ENCODE results near the gene DLX1.
"Not testable (repeated sequence)": the region's sequence is repeated elsewhere in the genome, so short reads cannot be mapped to it uniquely, and the experiment has no call there.

The DLX1 gene

DNA sequence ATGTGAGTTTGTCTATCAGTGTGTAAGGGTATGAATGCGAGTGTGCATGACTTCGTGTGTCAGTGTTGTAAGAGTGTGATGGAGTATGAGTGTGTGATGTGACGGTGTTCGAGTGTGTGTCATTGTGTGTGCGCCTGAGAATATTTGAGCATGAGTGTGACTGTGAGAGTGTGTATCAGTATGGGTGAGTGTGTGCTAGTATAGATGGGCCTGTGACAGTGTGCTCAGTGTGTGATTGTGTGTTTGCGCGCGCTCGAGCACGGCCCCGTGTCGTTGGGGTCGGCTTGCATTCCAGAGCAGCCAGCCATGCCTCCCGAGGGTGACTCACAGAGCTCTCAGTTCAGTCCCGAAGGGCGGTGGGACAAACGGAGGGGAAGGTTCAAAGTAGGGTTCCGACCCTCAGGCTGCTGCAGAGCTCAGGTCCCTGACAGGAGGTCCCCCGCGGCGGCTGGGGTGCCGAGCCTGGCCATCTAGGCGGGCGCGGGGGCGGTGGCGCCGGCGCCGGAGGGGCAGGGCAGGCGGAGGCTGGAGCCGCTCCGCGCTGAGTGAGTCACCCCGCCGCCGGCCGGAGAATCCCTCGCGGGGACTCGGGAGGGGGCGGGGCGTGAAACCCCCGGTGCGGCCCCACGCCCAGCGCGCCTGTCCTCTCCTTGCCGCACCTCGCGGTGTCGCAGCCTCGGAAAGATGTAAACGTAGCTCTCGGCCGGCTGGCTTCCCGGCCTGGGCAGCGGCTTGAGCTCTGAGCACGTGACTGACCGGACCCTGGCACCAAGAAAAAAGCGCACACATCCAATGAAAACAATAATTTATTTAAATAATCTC is 13.6 kb downstream of the DLX1 start:
- peak; percentile 92 for DNase-seq (ENCODE audit: low read depth)

DNA sequence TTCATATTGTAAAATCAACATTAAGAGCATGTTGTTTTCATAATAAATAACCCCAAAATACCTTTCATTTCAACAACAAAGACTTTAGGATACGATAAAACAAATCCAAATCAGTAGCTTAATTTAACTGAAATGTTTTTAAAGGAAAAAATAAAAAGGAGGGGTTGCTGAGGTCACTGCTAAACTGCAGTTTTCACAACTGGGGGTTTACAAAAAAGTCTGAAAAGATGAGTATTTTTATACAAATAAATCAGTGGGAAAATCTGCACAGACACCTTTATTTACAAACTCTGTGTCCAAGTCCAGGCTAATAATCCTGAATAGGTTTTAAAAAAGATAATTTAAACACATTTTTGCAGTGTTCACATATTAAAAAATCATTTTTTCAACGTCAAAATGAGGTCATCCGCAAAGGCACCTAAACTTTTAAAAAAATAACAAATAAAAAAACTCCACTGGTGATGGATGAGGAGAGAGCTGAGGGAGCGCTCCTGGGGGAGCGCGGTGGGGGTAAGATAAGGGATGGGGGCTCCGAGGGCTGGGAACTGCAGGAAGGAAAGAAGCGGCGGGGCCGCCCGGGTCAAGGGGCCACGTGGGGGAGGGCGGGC is 14.3 kb downstream of the DLX1 start:
- no peak for DNase-seq (ENCODE audit: low read depth)

DNA sequence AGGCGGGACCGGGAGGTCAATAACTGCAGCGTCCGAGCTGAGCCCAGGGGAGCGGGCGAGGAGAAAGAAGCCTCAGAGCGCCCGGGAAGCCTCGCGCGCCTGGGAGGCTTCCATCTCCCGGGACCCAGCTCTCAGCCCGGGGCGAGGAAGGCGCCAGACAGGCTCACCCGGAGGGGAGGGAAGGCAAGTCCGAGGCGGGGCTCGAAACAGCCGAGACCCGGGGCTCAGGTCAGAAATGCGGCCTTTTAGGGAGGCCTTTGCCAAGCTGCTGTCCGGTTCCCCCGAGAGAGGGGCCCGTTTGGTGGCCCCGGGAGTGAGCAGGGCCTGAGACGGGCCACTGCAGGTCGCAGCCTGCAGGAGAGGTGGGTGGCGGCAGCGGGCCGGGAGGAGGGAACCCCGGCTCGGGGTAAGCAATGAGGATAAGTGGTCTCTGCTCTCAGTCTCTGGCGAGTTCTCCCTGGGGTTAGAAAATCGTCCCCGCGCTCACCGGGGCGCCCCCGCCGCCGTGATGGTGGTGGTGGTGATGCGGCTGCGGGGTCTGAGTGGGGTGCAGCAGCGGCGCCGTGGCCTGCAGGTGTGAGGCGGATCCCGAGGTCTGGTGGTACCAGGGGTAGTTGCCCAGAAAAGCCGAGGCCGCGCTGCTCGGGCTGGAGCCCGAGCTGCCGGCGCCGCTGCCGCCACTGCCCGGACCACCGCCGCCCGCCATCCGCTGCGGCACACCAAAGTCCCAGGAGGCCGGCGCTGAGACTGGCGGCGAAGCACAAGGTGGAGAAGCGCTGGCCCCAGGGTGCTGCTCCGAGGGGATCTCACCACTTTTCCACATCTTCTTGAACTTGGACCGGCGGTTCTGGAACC is 15.0 kb downstream of the DLX1 start:
- DNase-seq (ENCODE audit: low read depth): no peak

DNA sequence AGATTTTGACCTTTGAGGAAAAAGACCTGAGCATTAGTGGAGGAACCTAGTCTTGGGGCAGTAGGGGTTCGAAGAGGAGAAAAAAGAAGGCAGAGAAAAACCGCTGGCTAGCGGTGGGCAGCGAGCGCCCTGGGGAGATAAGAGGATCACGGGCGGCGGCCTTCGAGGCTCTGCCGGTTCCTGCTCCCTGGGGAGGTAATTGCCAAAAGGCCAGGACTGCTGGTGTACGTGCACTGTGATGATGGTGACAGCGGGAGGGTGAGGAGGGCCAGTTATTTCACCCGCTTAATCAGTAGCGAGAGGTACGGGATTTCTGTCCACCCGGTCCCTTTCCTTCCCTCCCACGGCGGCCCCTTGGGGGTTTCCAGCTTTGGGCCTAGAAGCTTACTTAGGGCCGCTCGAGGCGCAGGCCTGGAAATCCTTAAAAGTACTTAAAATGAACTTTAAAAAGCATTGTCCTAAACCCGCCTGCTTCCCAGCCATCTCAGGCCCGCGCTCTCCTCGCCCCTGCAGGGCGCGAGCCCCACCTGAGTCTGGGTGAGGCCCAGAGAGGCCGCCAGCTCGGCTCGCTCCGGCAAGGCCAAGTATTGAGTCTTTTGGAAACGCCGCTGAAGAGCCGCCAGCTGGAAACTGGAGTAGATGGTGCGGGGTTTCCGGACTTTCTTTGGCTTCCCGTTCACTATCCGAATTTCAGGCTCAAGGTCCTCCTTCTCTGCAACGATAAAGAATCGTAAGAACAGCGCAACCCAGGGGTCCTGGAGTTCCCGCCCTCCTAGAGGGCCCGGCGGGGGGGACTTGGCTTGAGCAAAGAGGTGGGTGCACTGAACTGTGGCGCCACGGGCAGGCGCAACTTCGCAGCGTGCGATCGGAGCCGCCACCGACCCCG is 15.9 kb downstream of the DLX1 start:
- DNase-seq (ENCODE audit: low read depth): no peak

DNA sequence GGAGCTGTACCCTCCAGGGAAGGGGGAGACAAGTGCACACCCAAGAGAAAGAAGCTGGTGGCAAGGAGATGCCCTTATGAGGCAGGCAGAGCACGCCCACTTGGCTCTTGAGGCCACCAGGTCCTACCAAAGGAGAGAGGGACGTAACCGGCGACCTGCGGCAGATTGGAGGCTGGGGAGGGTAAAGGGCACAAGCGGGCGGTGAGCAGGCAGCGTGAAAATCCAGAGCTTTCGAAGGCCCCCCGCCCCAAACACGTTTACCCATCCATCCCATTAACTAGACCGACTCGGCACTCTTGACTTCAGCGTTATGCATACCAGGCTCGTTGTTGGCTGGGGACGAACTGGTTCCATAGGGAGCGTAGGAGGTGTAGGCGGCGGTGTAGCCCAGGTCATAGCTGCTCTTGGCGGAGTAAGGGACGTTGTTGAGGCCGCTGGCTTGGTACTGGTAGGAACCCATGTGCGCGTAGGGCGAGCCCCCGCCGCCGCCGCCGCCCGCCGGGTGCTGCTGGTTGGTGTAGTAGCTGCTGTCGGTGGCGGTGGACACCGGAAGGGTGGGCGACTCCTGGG is 16.6 kb downstream of the DLX1 start:
- DNase-seq (ENCODE audit: low read depth): no peak

DNA sequence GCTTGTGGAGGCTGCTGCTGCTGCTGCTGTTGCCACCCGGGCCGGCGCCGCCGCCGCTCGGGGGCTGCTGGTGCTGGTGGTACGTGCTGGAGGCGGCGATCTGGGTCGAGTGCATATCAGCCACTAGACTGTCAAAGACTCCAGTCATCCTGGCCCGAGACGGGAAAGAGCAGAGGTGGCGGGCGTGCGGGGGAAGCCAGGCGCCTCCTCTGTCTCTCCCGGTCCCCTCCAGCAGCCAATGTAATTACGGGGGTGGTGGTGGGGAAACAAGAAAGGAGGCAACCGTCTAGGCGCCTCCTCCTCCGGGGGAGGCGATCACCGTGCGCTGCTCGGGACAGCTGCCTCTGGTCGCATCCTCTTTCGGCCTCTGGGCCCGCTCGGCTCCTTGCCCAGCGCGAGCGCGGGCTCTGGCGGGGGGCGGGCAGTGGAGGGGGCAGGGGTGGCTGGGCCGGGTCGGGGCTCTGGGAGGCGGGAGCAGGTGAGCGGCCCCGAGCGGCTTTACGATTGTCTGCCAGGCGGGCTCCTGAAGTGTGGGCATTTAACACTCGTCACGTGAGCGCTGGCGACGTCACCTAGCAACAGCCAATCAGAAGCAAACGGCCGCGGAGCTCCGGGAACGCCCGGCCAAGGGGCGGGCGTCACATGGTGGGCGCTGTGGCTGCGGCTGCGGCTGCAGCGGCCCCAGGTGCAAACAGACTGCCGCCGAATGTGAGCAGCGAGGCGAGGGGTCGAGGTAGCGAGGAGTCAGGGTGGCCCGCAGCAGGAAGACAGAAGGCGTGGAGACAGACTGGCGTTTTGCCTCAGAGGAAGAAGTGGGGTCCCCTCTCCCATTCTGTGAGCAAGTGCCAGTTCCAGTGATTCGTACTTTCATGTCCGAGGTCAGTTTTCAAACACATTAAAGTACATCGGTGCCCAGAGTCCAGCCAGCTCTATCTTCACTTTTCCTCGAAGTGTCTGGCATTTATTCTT is 17.4 kb downstream of the DLX1 start, which contains the start of gene DLX2:
DLX2 (minus strand) TSS at position 510 of the 969 bp plus-strand sequence; CDS start at position 148, 362 bp downstream.
- peak; percentile 97 for DNase-seq (ENCODE audit: low read depth)

DNA sequence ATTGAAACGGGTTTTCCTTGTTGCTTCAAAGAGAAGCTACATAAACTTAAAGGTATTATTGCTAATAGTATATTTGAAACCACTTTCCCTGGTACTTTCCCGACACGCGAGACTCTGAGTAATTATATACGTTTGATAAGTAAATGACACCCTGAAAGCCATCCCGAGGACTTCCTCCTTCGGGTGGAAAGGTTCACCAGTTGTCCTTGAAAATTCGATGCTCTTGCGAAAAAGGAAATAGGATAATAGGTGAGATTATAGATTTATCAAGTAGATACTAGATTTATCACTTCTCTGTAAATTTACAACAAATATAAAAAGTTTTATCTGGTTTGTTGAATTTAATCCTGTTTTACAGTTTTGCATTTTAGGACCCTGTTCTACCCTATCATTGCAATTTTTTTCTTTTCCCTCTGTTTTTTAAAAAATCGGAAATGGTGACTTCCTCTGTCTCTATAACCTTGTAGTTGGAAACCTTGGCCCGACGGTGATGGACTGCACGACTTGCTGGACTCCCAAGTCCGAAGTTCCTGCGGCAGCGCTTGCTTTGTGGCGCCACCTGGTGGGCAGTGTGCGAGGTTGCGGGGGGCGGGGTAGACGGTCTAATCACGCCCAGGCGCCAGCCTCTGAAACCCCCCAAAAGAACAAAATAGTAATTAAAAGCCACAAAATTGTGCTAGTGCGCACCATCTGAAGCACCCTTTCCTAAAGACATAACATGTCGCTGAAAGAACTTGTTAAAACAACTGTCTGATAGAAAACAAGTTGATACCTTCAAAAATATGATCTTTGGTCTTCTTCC is 18.4 kb downstream of the DLX1 start:
- peak; percentile 92 for DNase-seq (ENCODE audit: low read depth)

DNA sequence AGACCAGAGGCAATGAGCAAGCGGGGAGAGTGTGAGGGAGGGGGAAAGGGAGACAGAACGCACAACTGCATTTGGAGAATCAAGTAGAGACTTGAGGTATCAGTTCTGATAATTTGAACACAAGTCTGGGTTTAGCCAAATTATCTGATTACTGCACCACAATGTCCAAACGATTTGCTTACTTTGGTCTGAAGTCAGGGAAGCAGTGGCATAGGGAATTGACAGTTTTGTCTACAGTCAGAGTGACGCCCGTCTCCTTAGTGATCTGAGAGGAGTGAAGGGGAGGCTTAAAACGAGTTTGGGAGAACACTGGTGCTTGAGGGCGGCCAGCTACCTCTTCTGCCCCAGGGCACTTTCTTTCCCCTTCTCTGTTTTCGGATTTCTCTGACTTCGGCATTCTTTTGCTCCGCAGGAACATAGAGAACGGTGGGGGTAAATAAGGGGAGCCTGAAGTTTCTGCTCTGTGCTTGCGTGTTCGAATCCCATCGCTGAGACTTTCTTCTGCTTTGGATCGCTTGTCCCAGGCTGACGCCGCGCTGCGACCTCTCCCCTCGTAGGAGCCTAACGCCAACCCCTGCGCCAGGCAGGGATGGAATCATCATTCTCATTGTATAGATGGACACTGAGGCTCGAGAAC is 20.3 kb downstream of the DLX1 start:
- no peak for DNase-seq (ENCODE audit: low read depth)

DNA sequence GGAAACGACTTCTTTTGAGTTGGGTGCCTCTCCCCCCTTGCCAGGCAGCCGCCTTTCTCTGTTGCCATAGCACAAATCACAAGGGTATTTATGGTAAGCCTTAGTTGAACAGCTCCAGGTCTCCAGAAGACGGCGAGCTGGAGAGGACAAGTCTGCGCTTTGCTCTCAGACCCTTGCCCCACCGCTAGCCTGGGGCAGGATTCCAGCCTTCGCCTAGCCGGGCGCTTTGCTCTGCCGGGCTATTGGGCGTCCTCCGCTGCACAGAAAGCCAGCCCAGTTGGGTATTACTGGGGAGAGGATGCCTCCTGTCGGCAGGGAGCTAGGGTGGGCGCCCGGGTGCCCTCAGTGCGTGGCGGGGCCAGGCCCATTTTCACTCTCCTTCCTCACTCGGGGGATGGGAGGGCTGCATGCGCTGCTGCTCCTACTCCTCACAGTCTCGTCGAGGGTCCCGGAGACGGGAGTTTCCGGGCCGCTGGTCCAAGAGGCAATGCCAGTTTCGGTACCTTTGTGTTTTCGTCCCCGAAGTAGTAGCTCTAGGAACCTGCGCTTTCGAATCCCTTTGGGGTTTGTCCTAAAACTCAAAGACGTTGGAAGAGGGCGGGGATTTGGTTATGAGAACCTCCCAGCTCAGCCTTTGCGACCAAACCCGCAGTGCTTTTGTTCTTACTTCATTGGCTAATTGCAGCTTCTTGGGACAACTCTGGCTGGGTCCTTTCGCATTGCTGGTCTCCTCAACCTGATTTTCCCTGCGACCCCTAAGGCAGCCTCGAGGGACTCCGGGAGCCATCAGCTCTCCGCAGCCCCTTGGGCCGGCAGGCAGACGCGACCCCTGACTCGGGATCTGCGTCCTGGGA is 21.0 kb downstream of the DLX1 start:
- DNase-seq (ENCODE audit: low read depth): peak; percentile 77

DNA sequence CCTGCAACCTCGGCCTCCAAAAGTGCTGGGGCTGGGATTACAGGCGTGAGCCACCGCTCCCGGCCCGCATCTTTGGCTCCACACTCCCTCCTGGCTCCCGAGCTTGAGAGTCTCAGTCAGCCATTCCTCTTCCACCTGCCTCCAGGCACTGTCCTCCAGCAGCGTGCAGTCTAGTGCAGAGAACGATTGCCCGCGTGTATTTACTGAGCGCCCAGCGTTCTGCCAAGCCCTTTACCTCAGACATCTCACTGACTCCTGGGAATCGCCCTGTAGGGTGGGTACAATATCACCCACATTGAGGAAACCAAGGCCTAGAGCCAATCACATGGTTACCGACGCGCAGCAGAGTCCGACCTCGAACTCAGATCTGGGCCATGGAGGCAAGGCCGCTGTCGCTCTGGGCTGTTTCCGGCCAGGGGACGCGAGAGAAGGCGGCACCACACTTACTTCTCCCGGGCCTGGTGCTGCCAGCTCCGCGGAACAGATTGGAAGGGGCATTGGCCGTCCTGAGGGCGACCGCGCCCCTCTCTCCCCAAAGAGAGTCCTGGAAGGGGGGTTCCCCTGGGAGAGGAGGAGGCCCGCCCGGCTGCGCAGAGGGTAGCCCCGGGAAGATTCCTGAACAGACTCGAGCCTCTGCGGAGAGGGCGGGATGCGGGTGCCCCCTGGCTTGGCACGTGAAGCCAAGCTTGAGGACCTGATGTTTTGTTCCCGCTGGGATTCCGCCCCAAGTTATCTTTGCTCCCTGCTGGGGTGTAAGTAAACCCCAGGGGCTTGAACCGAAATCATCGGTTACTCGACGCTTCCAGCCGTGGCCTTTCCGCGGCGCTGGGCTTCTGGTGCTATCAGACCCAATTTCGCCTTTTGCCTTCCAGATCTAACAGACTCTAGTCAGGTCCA is 22.6 kb downstream of the DLX1 start:
- no peak for DNase-seq (ENCODE audit: low read depth)

DNA sequence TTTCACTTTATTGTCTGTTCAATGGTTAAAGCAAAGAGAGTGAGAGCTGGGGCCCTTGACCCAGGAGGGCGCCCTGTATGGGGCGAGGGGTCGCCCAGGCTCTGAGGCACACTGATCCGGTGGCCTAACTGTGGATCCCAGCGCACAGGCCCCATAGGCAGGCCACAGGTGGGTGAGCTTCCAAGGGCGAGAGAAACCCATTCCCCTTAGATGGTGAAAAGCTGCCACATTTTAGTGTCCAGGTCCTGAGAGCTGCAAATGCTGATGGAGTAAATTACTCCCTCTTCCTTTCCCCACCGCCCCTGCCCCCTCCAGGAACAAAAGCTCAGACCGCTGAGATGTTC is 23.3 kb downstream of the DLX1 start:
- no peak for DNase-seq (ENCODE audit: low read depth)

DNA sequence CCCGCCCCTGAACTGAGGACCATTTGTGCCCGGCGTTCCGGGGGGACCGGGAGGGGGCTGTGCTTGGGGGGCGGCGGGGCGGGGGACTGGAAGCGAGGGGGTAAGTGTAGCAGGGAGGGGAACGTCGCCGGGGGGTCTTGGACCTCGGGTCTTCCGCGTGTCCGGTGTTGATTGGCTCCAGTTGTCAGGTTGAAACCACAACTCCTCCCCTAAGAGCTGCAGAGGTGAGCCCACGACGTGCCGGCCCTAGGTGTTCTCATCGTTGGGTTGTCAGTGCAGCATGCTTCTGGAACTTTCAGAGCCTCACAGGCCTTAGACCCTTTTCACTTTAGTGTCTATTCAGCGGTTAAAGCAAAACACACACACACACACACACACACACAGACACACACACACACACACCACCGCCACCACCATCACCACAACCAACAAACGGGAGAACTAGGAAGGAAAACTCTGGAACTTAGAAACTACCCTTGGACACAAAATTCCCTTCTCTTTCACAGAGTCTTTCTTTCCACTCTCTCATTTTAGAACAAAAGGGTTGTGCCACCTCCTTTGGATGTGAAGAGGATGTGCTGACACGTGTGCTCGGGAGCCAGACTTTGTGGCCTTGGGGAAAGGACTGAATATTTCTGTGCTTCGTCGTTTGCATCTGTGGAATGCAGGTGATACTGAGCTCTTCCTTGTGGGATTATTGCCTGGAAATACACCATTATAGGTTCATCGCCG is 24.1 kb downstream of the DLX1 start:
- no peak for DNase-seq (ENCODE audit: low read depth)

DNA sequence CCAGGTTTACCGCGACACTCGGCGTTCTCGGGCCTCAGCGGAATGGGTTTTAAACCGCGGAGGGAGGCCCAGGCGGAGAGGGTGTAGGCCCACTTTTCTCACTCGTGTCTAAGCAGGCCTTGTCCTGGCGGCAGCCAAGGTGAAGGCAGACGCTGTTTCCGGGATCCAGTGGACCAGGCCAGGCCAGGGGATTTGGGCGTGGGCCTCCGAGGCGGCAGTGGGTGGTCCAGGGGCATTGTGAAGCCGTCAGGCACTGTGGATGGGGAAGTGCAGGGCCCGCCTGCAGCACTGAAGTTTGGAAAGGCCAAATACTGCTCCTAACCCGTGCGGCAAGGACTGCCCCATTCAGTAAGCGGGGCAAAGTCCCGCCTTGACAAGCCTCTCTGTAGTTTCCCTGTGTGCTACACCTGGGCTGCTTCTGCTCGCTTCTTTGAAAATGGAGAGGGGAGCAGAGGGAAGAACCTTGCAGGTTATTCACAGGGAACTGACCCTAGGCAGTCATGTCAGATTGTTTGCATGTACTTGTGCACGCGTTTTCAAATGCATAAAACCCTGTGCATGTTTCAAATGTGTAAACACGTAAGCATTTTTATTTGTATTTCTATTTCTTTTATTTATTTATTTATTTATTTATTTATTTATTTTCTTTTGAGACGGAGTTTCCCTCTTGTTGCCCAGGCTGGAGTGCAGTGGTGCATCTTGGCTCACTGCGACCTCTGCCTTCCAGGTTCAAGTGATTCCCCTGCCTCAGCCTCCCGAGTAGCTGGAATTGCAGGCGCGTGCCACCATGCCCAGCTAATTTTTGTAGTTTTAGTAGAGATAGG is 24.9 kb downstream of the DLX1 start:
- DNase-seq (ENCODE audit: low read depth): no peak

DNA sequence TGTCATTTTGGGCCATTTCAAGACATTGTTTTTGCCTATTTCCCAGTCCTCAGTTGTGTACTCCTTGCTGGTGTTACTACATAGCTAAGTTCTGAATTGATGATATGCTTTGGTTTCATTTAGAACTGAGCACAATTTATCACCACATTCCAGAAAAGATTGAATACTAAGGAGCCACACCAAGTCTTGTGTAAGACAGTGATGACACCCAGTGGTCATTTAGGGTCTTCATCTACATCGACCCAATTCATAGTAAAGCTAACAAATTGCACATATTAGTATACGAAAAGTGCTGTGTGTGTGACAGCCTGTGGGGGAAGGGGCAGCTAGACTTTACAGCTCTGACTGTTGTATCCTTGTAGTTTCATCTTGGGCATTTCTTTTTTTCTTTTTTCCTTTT is 28.3 kb downstream of the DLX1 start:
- DNase-seq (ENCODE audit: low read depth): peak; percentile 74

DNA sequence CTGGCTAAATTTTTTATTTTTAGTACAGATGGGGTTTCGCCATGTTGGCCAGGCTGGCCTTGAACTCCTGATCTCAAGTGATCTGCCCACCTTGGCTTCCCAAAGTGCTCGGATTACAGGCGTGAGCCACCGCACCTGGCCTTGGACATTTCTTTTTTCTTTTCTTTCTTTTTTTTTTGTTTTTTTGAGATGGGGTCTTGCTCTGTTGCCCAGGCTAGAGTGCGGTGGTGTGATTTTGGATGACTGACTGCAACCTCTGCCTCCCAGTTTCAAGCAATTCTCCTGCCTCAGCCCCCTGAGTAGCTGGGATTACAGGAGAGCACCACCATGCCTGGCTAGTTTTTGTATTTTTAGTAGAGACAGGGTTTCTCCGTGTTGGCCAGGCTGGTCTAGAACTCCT is 28.9 kb downstream of the DLX1 start:
- DNase-seq (ENCODE audit: low read depth): not testable (repeated sequence)
